Measurements from ENCODE around the gene FGFBP3. TPM values are rescaled to one million over a fixed set of nuclear protein-coding genes. Genes with fewer than 3 reads are reported as not detected.

Gene FGFBP3
- total and polyA plus RNA-seq, 2 of the 4 experiments (the other 2 are of a cell fraction), result under 0.01 to 0.36 TPM

GRCh38 chr10:91886954-91887271 lies 22.4 kb downstream of the FGFBP3 start:
- H3K9ac ChIP-seq (ENCODE audit: low read depth, low read length), result peak overlapping the region; percentile 18; the same call in 1 of the 2 replicates
- peak overlapping the region; percentile 56 for H3K4me3 ChIP-seq (ENCODE audit: insufficient read depth, low read depth, low read length)
- no peak overlapping the region for H4K91ac ChIP-seq (ENCODE audit: insufficient read depth, low read depth, low read length)
- peak overlapping the region; percentile 1; the same call in 1 of the 2 replicates for H3K4ac ChIP-seq (ENCODE audit: low read depth, low read length)
- peak overlapping the region; percentile 90 for H2AFZ ChIP-seq (replicated peaks; ENCODE audit: low read length, poor library complexity)
- no peak overlapping the region for H3K23ac ChIP-seq (ENCODE audit: low read depth, low read length)
- no TSS peak for BruUV-seq (replicated peaks)
- H3K36me3 ChIP-seq (ENCODE audit: control insufficient read depth, insufficient read depth, low read length), result no peaks in the 10 kb centered on the region
- ChIA-PET CTCF (interaction anchor here (0.9 kb wide), 1 partner anchor 41 kb away, joined by 3 read pairs; no protein-coding TSS in a partner anchor), POLR2A (ENCODE audit: unreplicated experiment) (no interaction called here)
- peaks cover 2% of the 10 kb centered on the region; the same call in 1 of the 2 replicates for H3K4me1 ChIP-seq (ENCODE audit: control insufficient read depth, insufficient read depth, low read length)
- no peak overlapping the region for H4K5ac ChIP-seq (ENCODE audit: low read depth, low read length)
- intact Hi-C loops (cut with micrococcal nuclease), result no loop called here
- no peak overlapping the region for H2BK20ac ChIP-seq (ENCODE audit: low read depth, low read length)
- dilution Hi-C loops (cut with HindIII; ENCODE audit: low sequenced_read_pairs, unreplicated experiment), result no loop called here
- H2BK120ac ChIP-seq (ENCODE audit: low read depth, low read length), result no peak overlapping the region
- TF ChIP-seq RFX5 (IDR thresholded peaks at IDR 0.05; ENCODE audit: low read depth, low read length) (no peak), BHLHE40 (IDR thresholded peaks at IDR 0.05; ENCODE audit: low read depth, low read length) (no peak)
- no peak overlapping the region for H3K27ac ChIP-seq (ENCODE audit: insufficient read depth, low read length)
- H3K4me2 ChIP-seq (ENCODE audit: low read depth, low read length), result peak overlapping the region; percentile 93
- ATAC-seq (ENCODE audit: low read depth), result no peak
- DNase-seq, result no peak
- H3K56ac ChIP-seq (ENCODE audit: extremely low read depth, insufficient read depth, low read length), result no peak overlapping the region
- no peaks in the 10 kb centered on the region for H3K79me1 ChIP-seq (ENCODE audit: low read depth in 1 of 2, low read length in 2 of 2)
- H2BK5ac ChIP-seq (ENCODE audit: low read depth, low read length, poor library complexity, severe bottlenecking), result no peak overlapping the region
- no peaks in the 10 kb centered on the region for H3K9me3 ChIP-seq (ENCODE audit: control insufficient read depth, insufficient read depth, low read length)
- H4K20me1 ChIP-seq (ENCODE audit: insufficient read depth, low read length), result no peaks in the 10 kb centered on the region
- no peaks in the 10 kb centered on the region; the same call in 1 of the 2 replicates for H3K27me3 ChIP-seq (ENCODE audit: control insufficient read depth, insufficient read depth, low read length)
- no peak overlapping the region for H3K14ac ChIP-seq (replicated peaks; ENCODE audit: low read depth, low read length)
- 42% methylated on average over 2 of the region's 6 CpGs; no CpG with 5 or more reads in 1 of the 2 experiments for WGBS, 2 experiments (ENCODE audit: extremely low coverage in 2 of 2, insufficient read length in 1 of 2)
- H2BK15ac ChIP-seq (ENCODE audit: low read depth, low read length), result no peak overlapping the region; the same call in 2 of the 3 replicates
- no peak overlapping the region for H2AK9ac ChIP-seq (replicated peaks; ENCODE audit: low read depth, low read length, poor library complexity)
- H3K9me1 ChIP-seq (ENCODE audit: insufficient read depth, low read length), result peaks cover 7% of the 10 kb centered on the region
- H4K8ac ChIP-seq (ENCODE audit: low read depth in 2 of 2, low read length in 2 of 2), result peak overlapping the region in 1 of 2 experiments; percentile 8; a peak in 1 of 4 replicates
- no peak overlapping the region for H2AK5ac ChIP-seq (ENCODE audit: low read depth, low read length)
- H3K18ac ChIP-seq (ENCODE audit: low read depth, low read length), result no peak overlapping the region
- in situ Hi-C loops (cut with MboI; ENCODE audit: low sequenced_read_pairs), result no loop called here

All from IMR-90 (cell line).